ENCODE data around the gene IER3. TPM values are rescaled to one million over a fixed set of nuclear protein-coding genes. Genes with fewer than 3 reads are reported as not detected.
A peak's percentile ranks its signal among the peaks of the same experiment; 100 is the strongest.

IER3 gene
- total and polyA plus RNA-seq, 2 of the 13 experiments (the other 11 are each of a cell fraction or from before 2014, with no cell fraction given): 51.1 to 131 TPM

DNA sequence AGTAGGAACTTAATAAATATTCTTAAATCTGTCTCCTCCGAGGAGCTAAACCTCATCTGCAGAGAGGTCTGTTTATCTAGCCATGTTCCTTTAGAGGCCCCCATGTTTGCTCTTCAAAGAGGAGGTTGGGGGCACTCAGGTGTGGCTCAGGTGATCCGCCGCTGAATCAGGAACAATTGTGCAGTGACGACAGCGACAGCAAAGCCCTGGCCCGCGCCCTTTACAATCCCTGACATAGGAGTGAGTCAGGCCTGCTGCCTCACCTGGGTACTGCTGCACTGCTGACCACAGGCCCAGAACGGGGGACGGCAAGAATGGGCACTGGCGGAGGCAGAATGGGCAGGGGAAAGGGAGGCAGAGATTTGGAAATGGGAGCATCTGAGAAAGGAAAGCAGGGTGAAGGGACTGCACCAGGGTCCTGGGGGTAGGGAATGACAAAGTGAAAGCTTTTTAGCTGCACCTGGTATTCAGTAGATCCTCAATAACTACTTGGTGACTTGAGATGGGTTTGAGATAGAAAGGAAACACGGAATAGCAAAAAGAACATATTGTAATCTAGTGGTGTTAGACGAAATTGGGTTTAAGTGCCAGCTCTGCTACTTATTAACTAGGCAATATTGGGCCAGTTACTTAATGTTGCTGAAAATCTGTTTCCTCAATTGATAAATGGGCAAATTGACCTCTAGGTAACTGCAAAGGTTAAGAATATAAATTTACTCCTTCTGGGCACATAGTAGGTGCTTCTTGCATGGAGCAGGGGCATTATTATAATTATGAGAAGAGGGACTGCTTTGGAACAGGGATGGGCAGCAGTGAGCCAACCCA, 5.4 kb upstream of the IER3 start (continued):
- TF ChIP-seq CBX5 (CRISPR knock-in tag; IDR thresholded peaks at IDR 0.05; ENCODE audit: borderline replicate concordance): no peak; the same call in 1 of the 2 replicates
- peak; percentile 44 for TF ChIP-seq RARA (CRISPR knock-in tag; IDR thresholded peaks at IDR 0.05)
- no peak for TF ChIP-seq GTF3A (CRISPR knock-in tag; conservative IDR thresholded peaks at IDR 0.05)
- TF ChIP-seq, protein P1, sequence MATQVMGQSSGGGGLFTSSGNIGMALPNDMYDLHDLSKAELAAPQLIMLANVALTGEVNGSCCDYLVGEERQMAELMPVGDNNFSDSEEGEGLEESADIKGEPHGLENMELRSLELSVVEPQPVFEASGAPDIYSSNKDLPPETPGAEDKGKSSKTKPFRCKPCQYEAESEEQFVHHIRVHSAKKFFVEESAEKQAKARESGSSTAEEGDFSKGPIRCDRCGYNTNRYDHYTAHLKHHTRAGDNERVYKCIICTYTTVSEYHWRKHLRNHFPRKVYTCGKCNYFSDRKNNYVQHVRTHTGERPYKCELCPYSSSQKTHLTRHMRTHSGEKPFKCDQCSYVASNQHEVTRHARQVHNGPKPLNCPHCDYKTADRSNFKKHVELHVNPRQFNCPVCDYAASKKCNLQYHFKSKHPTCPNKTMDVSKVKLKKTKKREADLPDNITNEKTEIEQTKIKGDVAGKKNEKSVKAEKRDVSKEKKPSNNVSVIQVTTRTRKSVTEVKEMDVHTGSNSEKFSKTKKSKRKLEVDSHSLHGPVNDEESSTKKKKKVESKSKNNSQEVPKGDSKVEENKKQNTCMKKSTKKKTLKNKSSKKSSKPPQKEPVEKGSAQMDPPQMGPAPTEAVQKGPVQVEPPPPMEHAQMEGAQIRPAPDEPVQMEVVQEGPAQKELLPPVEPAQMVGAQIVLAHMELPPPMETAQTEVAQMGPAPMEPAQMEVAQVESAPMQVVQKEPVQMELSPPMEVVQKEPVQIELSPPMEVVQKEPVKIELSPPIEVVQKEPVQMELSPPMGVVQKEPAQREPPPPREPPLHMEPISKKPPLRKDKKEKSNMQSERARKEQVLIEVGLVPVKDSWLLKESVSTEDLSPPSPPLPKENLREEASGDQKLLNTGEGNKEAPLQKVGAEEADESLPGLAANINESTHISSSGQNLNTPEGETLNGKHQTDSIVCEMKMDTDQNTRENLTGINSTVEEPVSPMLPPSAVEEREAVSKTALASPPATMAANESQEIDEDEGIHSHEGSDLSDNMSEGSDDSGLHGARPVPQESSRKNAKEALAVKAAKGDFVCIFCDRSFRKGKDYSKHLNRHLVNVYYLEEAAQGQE (IDR thresholded peaks at IDR 0.05; ENCODE audit: borderline replicate concordance in 1 of 2, low read depth in 1 of 2, low read length in 2 of 2): no peak
- TF ChIP-seq HNRNPH1 (optimal IDR thresholded peaks at IDR 0.05; ENCODE audit: low read depth, low read length): peak; percentile 59
- TF ChIP-seq PPARG (CRISPR knock-in tag; conservative IDR thresholded peaks at IDR 0.05): peak; percentile 37; the same call in 1 of the 2 replicates
- no peak for TF ChIP-seq ZNF180 (CRISPR knock-in tag; IDR thresholded peaks at IDR 0.05; ENCODE audit: borderline replicate concordance, low read depth)
- TF ChIP-seq DNMT3B (CRISPR knock-in tag; conservative IDR thresholded peaks at IDR 0.05): 0 out of 2 replicates have a peak, but pooled peaks have one; percentile 23
- TF ChIP-seq JDP2 (CRISPR knock-in tag; IDR thresholded peaks at IDR 0.05; ENCODE audit: borderline replicate concordance): no peak
- TF ChIP-seq, protein P2, sequence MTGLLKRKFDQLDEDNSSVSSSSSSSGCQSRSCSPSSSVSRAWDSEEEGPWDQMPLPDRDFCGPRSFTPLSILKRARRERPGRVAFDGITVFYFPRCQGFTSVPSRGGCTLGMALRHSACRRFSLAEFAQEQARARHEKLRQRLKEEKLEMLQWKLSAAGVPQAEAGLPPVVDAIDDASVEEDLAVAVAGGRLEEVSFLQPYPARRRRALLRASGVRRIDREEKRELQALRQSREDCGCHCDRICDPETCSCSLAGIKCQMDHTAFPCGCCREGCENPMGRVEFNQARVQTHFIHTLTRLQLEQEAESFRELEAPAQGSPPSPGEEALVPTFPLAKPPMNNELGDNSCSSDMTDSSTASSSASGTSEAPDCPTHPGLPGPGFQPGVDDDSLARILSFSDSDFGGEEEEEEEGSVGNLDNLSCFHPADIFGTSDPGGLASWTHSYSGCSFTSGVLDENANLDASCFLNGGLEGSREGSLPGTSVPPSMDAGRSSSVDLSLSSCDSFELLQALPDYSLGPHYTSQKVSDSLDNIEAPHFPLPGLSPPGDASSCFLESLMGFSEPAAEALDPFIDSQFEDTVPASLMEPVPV (CRISPR knock-in tag; IDR thresholded peaks at IDR 0.05): no peak
- TF ChIP-seq, protein P3, sequence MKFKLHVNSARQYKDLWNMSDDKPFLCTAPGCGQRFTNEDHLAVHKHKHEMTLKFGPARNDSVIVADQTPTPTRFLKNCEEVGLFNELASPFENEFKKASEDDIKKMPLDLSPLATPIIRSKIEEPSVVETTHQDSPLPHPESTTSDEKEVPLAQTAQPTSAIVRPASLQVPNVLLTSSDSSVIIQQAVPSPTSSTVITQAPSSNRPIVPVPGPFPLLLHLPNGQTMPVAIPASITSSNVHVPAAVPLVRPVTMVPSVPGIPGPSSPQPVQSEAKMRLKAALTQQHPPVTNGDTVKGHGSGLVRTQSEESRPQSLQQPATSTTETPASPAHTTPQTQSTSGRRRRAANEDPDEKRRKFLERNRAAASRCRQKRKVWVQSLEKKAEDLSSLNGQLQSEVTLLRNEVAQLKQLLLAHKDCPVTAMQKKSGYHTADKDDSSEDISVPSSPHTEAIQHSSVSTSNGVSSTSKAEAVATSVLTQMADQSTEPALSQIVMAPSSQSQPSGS (CRISPR knock-in tag; IDR thresholded peaks at IDR 0.05): no peak
- TF ChIP-seq NFYC (CRISPR knock-in tag; IDR thresholded peaks at IDR 0.05): peak; percentile 4; the same call in 1 of the 2 replicates
- peak; percentile 46; the same call in 1 of the 2 replicates for TF ChIP-seq SIX4 (CRISPR knock-in tag; IDR thresholded peaks at IDR 0.05)
- no peak for TF ChIP-seq CEBPG (CRISPR knock-in tag; IDR thresholded peaks at IDR 0.05)
- TF ChIP-seq, protein P4, sequence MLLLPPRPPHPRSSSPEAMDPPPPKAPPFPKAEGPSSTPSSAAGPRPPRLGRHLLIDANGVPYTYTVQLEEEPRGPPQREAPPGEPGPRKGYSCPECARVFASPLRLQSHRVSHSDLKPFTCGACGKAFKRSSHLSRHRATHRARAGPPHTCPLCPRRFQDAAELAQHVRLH (CRISPR knock-in tag; IDR thresholded peaks at IDR 0.05; ENCODE audit: borderline replicate concordance, low read depth): no peak
- peak; percentile 33; the same call in 1 of the 2 replicates for TF ChIP-seq ZNF768 (CRISPR knock-in tag; IDR thresholded peaks at IDR 0.05)
- TF ChIP-seq, protein P5, sequence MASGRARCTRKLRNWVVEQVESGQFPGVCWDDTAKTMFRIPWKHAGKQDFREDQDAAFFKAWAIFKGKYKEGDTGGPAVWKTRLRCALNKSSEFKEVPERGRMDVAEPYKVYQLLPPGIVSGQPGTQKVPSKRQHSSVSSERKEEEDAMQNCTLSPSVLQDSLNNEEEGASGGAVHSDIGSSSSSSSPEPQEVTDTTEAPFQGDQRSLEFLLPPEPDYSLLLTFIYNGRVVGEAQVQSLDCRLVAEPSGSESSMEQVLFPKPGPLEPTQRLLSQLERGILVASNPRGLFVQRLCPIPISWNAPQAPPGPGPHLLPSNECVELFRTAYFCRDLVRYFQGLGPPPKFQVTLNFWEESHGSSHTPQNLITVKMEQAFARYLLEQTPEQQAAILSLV (CRISPR knock-in tag; IDR thresholded peaks at IDR 0.05; ENCODE audit: borderline replicate concordance): no peak
- TF ChIP-seq ZEB1 (IDR thresholded peaks at IDR 0.05; ENCODE audit: insufficient replicate concordance, low read depth): peak; percentile 94
- TF ChIP-seq NFATC3 (CRISPR knock-in tag; IDR thresholded peaks at IDR 0.05): no peak
- no peak for TF ChIP-seq CHD2 (IDR thresholded peaks at IDR 0.05; ENCODE audit: low read depth, low read length)
- TF ChIP-seq, protein P6, sequence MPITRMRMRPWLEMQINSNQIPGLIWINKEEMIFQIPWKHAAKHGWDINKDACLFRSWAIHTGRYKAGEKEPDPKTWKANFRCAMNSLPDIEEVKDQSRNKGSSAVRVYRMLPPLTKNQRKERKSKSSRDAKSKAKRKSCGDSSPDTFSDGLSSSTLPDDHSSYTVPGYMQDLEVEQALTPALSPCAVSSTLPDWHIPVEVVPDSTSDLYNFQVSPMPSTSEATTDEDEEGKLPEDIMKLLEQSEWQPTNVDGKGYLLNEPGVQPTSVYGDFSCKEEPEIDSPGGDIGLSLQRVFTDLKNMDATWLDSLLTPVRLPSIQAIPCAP (CRISPR knock-in tag; IDR thresholded peaks at IDR 0.05; ENCODE audit: low read depth): no peak
